ENCODE results near the gene RHOF. TPM values are rescaled to one million over a fixed set of nuclear protein-coding genes. Genes with fewer than 3 reads are reported as not detected.

Gene RHOF
- total and polyA plus RNA-seq, 2 of the 13 experiments (the other 11 are each of a cell fraction or from before 2014, with no cell fraction given) = 14.6 to 32.2 TPM

- no peak for TF ChIP-seq FUBP1 (CRISPR knock-in tag; IDR thresholded peaks at IDR 0.05; ENCODE audit: borderline replicate concordance)
- TF ChIP-seq POLR2A (IDR thresholded peaks at IDR 0.05; ENCODE audit: insufficient read depth in 1 of 2, low read depth in 2 of 2, low read length in 2 of 2) = peak in 1 of 2 experiments; percentile 41; a peak in 1 of 4 replicates
- 0 out of 2 replicates have a peak, but pooled peaks have one; percentile 2 for TF ChIP-seq ZSCAN22 (CRISPR knock-in tag; IDR thresholded peaks at IDR 0.05)
- TF ChIP-seq ZFP36L1 (CRISPR knock-in tag; IDR thresholded peaks at IDR 0.05) = no peak
- TF ChIP-seq ZNF530 (CRISPR knock-in tag; IDR thresholded peaks at IDR 0.05; ENCODE audit: low read depth) = no peak
- peak; percentile 4; the same call in 1 of the 2 replicates for TF ChIP-seq ZC3H13 (CRISPR knock-in tag; IDR thresholded peaks at IDR 0.05)
- TF ChIP-seq SP4 (CRISPR knock-in tag; IDR thresholded peaks at IDR 0.05) = peak; percentile 6; the same call in 1 of the 2 replicates
- TF ChIP-seq MXI1 (IDR thresholded peaks at IDR 0.05; ENCODE audit: borderline replicate concordance, low read depth, low read length) = no peak
- 0 out of 2 replicates have a peak, but pooled peaks have one; percentile 70 for TF ChIP-seq PRMT3 (CRISPR knock-in tag; IDR thresholded peaks at IDR 0.05; ENCODE audit: borderline replicate concordance, low read depth)
- TF ChIP-seq, protein P1, sequence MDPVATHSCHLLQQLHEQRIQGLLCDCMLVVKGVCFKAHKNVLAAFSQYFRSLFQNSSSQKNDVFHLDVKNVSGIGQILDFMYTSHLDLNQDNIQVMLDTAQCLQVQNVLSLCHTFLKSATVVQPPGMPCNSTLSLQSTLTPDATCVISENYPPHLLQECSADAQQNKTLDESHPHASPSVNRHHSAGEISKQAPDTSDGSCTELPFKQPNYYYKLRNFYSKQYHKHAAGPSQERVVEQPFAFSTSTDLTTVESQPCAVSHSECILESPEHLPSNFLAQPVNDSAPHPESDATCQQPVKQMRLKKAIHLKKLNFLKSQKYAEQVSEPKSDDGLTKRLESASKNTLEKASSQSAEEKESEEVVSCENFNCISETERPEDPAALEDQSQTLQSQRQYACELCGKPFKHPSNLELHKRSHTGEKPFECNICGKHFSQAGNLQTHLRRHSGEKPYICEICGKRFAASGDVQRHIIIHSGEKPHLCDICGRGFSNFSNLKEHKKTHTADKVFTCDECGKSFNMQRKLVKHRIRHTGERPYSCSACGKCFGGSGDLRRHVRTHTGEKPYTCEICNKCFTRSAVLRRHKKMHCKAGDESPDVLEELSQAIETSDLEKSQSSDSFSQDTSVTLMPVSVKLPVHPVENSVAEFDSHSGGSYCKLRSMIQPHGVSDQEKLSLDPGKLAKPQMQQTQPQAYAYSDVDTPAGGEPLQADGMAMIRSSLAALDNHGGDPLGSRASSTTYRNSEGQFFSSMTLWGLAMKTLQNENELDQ (CRISPR knock-in tag; IDR thresholded peaks at IDR 0.05; ENCODE audit: borderline replicate concordance) = no peak
- TF ChIP-seq YEATS2 (CRISPR knock-in tag; IDR thresholded peaks at IDR 0.05; ENCODE audit: borderline replicate concordance) = no peak
- TF ChIP-seq HMG20B (CRISPR knock-in tag; conservative IDR thresholded peaks at IDR 0.05) = no peak
- TF ChIP-seq, protein P2, sequence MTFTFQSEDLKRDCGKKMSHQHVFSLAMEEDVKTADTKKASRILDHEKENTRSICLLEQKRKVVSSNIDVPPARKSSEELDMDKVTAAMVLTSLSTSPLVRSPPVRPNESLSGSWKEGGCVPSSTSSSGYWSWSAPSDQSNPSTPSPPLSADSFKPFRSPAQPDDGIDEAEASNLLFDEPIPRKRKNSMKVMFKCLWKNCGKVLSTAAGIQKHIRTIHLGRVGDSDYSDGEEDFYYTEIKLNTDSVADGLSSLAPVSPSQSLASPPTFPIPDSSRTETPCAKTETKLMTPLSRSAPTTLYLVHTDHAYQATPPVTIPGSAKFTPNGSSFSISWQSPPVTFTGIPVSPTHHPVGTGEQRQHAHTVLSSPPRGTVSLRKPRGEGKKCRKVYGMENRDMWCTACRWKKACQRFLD (CRISPR knock-in tag; IDR thresholded peaks at IDR 0.05; ENCODE audit: borderline replicate concordance) = 0 out of 2 replicates have a peak, but pooled peaks have one; percentile 49
- TF ChIP-seq MZF1 (CRISPR knock-in tag; IDR thresholded peaks at IDR 0.05; ENCODE audit: borderline replicate concordance) = 0 out of 2 replicates have a peak, but pooled peaks have one; percentile 29
- no peak for TF ChIP-seq ZFP36L2 (CRISPR knock-in tag; IDR thresholded peaks at IDR 0.05)
- TF ChIP-seq KAT8 (CRISPR knock-in tag; IDR thresholded peaks at IDR 0.05) = 0 out of 2 replicates have a peak, but pooled peaks have one; percentile 0
- TF ChIP-seq NR2F6 (IDR thresholded peaks at IDR 0.05) = peak; percentile 31; the same call in 1 of the 2 replicates
- no peak for TF ChIP-seq NR2F6 (CRISPR knock-in tag; IDR thresholded peaks at IDR 0.05)
- peak; percentile 15; the same call in 1 of the 2 replicates for TF ChIP-seq ZNF619 (CRISPR knock-in tag; IDR thresholded peaks at IDR 0.05)
- TF ChIP-seq ZBTB3 (CRISPR knock-in tag; IDR thresholded peaks at IDR 0.05; ENCODE audit: borderline replicate concordance, low read depth) = peak; percentile 64; the same call in 1 of the 2 replicates
- 0 out of 2 replicates have a peak, but pooled peaks have one; percentile 4 for TF ChIP-seq SAFB2 (CRISPR knock-in tag; IDR thresholded peaks at IDR 0.05; ENCODE audit: borderline replicate concordance, low read depth)
- TF ChIP-seq PLRG1 (conservative IDR thresholded peaks at IDR 0.05) = no peak
- TF ChIP-seq SRSF1 (optimal IDR thresholded peaks at IDR 0.05; ENCODE audit: low read depth, low read length) = peak; percentile 22
- peak; percentile 6 for TF ChIP-seq ASH2L (IDR thresholded peaks at IDR 0.05; ENCODE audit: insufficient read length, low read depth, low read length)
- TF ChIP-seq ZNF7 (CRISPR knock-in tag; IDR thresholded peaks at IDR 0.05) = 0 out of 2 replicates have a peak, but pooled peaks have one; percentile 4
- peak; percentile 26; the same call in 1 of the 2 replicates for TF ChIP-seq ZNF251 (CRISPR knock-in tag; IDR thresholded peaks at IDR 0.05)
- TF ChIP-seq ZSCAN9 (CRISPR knock-in tag; IDR thresholded peaks at IDR 0.05; ENCODE audit: borderline replicate concordance) = no peak
Observed at GRCh38 chr12:121794534-121795033, 1.1 kb upstream of the RHOF start (continued).

All from HepG2 (cell line).